HG02588 (cell line): ENCODE results near the gene FAM181A.

Experiments used
- ATAC-seq: cut with Tn5 transposase; IDR thresholded peaks from one replicate; pipeline ENCODE4 v1.9.1; 2021; ENCODE audit warnings: mild to moderate bottlenecking, moderate library complexity; ENCODE audit not compliant: unreplicated experiment

The FAM181A gene

DNA sequence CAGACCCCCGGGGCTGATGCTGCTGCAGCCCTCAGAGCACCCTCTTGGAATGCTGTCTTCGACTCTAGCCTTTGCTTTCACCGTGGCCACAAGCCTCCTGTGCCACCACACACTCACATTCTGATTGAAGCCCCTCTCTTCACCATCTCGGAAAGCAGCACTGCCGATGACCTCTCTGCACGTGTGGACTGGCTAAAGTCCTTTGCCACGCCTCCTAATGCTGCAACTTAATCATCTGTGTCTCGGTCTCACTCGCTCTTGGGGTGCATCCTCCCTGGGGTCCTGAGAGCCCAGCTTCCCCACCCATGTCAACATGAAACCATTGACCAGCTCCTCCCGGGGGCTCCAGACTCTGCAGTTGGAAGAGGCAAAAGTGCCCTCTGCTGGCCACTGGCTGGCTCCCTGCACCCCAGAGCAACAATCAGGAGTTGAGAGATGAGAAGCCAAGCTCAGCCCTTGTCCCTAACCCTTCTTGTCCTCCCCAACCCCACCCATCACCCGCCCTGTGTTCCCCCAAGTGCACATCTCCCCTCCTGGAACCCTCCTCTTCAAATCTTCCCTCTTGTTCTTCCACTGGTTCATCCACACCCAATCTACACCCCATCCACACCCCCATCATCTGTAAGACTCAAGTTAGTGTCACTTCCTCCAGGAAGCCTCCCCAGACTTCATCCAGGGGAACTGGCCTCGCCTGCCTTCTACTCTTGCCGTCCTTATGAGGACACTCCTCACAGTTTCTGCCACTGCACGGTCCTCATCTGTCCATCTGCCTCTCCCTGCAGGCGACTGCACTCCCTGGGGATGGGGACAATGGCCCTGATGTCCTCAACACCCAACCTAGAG is 23.6 kb upstream of the FAM181A start:
- no peak for ATAC-seq

DNA sequence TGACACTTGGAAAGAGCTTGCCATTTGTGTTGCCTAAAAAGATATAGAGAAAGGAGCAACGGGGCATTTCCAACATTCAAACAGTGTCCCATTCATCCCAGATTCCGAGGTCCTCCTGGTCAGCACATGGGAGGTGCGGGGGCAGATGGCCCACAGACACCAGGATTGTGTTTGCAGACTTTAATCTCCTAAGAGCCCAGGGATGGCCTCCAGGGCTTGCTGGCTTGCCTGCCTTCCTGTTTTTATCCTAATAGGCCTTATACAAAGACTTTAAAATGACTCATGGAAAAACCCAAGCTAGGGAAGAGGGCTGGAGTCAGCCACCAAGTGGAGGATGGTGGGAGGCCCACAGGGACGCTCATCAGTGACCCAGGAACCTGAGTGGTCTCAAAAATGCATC is 21.5 kb upstream of the FAM181A start:
- ATAC-seq, result no peak

DNA sequence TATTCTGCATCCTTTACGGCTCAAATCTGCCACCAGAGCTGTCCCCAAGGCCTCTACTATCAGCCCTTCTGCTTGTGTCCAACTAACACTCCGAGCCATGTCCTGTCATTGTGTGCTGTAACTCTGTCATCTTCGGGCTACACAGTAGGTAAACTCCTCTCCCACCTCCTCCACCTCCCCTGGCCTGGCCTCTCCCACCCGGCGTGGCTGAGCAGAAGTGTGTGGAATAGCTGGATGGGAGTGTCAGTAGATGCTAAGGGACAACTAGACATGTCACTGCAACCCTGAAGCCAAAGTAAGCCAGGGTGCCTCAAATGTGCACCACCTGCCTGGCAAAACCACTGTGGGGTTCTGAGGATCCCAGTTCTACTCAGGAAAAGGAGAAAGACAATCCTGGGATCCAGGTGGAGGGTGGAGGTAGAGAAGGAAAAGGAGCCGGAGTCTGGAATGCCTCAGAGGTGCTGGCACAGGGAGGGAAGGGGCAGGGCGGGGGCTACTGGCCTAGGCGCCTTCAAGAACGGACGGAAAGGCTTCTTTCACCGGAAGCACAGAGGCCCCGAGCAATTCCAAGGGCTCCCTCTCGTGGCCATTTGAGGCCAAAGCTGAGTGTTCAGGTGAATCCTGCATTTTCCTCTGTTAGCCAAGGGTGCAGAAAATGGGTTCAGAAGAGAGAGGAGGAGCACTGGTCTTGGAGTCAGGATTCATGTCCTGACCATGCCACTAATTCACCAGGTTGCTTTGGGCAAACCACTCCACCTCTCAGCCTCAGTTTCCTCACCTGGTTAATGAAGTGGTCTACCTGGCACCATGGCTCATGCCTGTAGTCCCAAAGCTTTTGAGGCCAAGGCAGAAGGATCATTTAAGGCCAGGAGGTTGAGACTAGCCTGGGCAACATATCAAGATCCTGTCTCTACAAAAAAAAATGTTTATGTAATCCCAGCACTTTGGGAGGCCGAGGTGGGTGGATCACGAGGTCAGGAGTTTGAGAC is 20.5 kb upstream of the FAM181A start:
- ATAC-seq, result no peak

DNA sequence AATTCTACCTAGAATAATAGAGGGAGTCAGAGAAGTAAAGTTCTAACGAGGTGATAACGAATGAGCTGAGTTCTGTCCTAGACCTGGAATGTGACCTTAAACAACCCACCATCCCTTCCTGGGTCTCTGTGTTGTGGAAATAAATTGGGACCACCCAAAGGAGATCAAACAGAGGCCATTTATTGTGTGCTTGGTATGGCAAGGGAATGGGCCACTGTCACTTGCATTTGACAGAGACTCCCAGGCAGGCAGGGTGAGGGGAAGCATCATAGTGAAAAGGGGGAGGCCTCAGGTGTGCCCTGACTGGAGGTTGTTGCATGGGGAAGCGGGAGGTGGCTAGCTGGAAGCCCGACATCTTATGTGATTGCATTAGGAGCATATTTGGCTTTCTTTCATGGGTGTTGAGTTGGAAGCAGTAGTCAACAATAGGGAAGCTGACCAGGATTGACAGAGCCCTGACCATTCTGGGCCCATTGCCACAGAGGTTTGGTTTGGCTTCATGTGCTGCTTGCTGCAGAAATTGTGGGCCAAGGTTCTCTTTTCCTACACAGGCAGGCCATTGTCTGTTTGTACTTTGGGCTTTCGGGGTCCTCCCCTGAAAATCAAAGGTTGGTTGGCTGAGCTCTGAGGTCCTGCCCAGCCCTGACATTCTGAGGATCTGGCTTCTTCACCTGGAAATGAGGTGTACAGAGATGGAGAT is 17.6 kb upstream of the FAM181A start:
- no peak for ATAC-seq

DNA sequence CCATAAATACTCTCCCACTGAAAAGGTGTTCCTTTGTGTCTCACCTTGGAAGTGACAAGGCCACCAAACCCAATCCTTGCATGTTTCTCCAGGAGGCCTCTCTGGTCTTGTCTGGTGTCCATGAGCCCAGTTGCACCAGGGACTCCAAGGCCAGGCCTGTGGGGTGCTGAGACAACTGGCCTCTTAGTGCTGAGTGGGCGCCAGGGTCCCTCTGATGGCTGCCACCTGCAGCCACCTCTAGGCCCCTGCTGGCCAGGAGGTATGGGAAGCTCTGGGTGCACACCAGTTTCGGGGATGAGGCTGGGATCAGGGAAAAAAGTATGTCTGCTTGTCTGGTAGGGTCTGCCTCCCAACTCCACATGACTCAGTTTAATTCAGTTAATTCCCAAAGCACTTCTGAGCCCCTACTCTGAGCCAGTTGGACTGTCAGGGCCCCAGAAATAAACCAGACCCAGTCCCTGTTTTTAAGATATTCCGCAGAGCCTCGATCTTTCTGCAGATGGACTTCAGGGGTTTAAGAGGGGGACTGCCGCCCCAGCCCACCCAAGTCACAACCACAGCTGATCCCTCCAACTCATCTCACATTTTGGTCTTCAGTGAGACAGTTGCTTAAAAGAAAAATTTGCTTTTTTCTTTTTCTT is 15.0 kb upstream of the FAM181A start:
- ATAC-seq, result no peak

DNA sequence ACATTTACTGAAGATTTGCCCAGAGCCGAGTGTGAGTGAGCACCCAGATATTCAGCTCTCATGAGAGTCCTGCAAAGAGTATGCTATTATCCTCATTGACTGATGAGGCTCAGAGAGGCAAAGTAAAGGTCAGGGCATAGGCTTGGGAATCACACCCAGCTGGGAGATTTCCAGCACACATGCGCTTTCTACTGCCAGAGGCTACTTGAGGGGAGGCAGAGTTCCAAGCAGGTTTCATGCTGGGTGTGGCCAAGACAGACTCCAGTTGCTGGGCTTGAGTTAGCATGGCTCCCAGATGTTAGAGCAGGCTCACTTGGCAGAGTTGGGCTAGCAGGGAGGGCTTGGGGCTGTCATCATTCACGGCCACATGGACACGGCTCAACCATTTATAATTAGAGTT is 14.4 kb upstream of the FAM181A start:
- ATAC-seq, result no peak

DNA sequence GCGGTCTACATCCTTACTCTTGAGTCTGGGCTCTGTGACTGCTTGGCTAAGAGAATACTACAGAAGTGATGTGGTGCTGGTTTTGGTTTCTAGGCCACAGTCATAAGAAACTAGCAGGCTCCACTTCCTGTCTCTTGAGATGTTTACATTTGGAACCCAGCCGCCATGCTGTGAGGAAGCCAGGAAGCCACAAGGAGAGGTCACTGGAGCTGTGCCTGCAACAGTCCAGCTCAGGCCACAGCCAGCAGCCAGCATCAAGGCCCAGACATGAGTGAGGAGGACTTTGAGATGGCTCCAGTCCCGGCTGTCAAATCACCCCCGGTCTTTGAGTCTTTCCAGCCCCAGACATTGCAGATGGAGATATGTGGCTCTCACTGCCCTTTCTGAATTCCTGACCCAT is 12.9 kb upstream of the FAM181A start:
- ATAC-seq, result no peak

DNA sequence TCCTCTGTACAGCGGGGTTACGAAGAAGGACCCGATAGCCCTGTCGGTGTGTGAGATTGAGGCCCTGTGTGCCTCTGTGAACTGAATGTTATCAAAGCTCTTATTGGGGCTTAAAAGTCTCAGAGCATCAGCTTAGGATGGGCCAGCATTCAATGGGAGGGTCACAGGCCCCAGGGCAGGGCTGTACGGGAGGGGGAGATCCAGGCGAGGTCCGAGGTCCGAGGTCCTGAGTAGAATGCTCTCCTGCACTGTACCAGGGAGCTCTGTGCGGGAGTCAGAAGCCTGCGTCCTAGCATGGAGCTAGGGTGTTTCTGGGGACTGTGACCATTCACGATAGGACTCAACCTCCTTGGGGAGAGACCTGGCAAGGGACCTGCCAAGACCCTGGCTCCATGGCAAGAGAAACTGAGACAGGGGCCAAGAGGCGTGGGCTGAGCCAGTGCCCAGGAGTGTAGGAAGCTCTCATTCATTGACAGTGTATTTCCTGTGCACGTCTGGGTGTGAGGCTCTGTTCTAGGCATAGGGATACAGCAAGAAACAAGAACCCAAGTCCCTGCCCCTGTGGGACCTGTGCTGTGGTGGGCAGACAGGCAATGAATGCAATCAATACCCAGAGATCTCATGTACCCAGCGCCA is 12.0 kb upstream of the FAM181A start:
- no peak for ATAC-seq

DNA sequence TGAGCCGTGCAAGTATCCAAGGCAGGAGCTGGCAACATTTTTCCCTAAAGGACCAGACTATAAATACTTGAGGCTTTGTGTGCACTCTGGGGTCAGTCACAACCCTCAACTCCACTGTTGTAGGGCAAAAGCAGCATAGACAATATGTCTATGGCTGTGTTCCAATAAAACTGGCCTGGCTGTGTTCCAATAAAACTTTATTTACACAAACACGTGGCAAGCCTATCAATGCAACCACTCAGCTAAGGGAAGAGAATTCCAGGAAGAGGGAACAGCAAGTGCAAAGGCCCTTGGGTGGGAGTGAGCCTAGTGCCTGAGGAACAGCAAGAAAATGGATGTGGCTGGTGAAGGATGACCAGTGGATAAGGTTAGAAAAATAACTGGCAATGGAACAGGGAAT is 11.3 kb upstream of the FAM181A start:
- ATAC-seq, result no peak

DNA sequence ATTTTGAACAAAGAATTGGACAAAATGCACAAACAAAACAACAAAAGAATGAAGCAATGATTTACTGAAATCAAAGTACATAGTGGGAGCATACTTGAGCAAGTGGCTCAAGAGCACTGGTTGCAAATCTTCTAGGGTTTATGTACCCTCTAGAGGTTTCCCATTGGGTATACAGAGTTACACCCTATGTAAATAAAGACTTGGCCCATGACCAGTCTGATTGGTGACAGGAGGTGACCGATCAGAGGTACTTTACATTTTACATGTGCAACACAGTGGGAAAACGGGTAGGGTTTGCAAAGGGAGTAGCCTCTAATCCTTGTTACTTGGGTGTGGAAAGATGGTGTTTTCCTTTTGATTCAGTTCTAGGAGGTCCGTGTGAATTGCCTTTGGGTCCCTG is 10.6 kb upstream of the FAM181A start:
- no peak for ATAC-seq

DNA sequence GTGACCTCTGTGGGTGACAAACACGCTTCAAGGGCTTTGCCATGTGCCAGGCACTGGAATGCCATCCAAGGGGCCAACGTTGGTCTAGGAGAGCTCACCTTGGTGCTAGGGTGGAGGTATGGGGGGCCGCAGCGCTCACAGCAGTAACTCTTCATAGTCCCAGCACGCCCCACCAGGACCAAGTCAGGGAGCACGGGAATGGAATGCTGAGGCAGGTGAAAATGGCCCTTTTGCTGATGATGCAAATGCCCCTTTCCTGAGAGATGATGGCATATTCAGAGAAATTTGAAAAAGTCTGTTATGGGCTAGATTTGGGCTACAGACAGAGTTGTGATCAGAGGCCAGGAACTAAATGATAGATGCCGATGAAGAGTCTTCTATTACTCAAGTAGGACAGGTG is 10.0 kb upstream of the FAM181A start:
- no peak for ATAC-seq

DNA sequence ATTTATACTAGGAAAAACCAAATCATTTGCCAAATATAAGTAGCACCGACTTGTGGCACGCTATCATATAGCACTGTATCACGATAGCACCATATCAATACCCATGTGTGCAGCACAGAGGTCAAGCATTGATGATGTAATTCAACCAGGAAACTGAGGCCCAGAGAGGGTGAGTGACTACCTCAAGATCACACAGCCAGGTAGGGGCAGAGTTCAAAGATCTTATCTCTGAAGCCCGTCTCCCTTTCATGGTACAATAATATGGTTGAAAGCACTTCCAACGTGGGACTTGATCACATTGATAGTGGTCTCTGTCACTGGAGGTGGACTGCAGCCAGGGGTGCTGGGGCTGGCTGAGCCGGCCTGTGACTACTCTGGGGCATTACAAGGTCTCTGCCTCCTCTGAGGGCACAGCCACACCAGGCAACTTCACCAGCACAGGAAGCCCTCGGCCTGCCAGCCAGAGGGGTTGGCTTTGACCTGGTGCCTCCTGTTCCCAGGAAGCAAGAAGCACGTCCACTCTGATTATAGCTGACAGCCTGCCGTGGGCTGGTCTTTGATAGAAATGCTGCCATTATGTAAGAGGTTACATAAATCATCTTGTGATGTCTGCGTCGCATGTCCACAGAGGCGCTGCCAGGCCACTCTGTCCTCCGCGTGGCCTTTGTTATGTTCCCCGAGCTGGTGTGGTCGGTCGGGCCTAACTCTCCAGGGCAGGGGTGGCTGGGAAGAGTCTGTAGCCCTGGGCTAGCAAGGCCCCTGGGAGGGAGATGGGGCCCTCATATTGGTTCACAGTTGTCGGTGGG is 5.9 kb upstream of the FAM181A start:
- no peak for ATAC-seq

DNA sequence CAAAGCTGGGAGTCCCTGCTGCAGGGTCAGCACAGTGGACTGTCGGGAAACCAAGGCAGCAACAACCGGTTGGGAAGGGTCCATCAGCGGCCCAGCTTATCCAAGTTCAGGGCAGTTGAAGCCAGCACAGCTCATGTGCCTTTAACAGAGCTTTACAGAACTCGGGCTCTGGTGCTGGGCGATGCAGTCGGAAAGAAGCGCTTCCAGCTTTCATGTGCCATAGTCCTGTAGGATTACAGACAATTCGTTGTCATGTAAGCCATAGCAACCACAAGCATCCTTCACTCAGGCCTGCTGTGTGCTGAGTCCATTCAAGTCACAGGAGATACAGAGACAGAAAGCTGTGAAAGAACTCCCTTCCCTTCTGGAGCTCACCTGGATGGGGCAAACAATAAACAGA is 3.5 kb upstream of the FAM181A start:
- no peak for ATAC-seq

DNA sequence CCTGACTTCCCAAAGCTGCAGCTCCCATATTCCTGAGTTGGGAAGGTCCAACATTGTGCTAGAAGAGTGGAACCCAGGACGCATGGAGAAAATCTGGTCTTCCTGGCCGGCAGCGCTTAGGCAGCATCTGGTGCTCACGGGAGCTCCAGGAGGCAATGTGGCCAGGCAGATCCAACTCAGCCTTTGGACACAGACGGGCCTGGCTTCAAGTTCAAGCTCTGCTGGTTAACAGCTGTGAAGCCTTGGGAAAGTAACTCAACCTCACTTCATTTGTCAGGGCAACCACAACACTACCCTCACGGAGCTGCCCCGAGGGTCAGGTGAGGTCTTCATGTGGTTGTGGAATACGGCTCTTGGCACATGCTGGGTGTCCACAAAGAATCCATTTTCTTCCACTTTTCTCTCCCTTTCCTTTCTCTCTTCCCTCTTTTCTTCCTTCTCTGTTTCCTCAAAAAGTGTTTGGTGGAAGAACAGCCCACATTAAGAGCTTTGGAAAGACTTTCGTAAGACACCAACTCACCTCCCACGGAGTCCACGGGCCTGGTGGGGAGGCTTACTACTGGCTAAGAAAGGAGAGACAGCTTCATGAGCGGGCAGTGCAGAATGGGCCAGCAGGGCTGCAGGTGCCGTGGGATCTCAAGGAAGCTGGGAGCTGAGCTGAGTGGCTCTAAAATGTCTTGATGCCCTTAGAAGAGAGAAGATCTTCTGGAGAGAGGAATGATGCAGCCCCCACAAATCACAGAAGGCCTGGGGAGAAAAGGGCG is 2.4 kb upstream of the FAM181A start:
- no peak for ATAC-seq

DNA sequence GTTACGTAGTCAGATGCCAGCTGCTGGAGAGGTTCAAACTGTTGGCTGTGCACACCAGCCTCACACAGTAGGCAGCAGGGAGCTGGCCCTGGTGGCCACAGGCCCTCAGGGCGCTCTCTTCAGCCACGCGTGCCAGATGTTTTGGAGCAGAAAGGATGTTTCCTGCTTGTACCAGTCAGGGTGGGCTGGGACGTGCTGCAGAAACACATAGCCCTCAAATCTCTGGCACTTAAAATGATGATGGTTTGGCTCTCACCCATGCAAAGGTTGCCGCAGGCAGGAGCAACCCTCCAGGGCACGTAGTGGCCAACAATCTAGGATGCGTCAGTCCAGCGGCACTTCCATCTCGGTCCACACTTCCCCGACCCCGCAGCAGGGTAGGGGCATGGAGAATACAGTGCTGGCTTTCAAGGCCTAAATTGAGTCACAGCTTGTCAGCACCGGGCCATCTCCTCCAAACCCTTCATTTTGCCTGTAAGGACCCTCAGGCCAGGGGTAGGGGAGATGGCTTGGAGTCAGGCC is 1.7 kb upstream of the FAM181A start:
- ATAC-seq, result no peak

DNA sequence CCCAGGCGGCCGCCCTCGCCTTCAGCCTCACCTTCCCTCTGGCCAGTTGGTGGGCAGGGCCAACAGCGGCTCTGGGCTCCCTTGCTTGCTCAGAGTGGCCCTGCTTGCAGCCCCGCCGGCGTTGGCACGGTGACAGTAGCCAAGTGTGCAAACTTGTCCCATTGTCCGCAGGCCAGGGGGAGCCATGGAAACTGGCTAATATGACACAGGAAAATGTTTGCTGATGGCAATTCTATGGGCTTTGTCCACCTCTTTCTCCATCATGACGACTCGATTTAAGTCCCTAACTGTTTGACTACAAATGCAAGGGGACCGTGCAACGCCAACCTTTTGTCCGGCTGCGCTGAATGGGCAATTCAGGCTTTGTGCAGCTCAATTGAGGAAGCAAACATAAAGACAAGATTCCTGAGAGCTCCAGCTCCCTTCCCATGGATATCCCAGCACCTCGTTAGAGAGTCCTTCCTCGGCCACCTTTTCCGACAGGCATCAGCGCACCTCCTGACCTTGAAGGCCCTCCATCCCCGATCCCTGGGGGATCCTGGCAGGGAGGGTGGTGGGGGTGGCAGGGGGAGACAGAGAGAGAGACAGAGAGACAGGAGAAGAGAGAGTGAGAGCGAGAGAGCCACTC is 785 bp upstream of the FAM181A start:
- no peak for ATAC-seq

DNA sequence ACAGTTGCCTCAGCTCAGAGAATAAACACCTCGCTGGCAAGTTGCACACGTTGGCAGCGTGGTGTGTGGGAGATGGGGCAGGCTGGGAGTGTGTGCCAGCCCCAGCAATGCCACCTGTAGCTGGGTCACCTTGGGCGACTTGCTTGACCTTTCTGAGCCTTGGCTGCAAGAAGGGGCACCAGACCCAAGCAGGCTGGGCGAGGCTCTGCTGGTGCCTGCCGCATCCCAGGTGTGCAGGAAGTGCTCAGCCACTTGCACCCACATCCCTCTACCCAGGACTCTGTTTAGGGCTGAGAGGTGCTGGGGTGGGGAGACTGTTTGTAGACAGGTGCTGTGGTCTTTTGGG is 629 bp downstream of the FAM181A start:
- ATAC-seq, result no peak
